Tibial nerve (tissue), 3 donors: ENCODE measurements around the gene SLC36A4.

ENCODE experiments used
- POLR2A ChIP-seq, 2 donors: fragments of 450-650 bp; IDR thresholded peaks; one replicate each; pipeline ENCODE4 v1.6.1; 2017; ENCODE audit warnings: antibody characterized with exemption in 2 of 2, mild to moderate bottlenecking in 2 of 2, moderate library complexity in 2 of 2
- TF ChIP-seq, protein P1 (sequence below), 5 experiments: fragments of 200-600 bp in 3 of 5; fragments of 450-650 bp in 2 of 5; sonication (generic) in 3 of 5; IDR thresholded peaks; one replicate each; pipeline ENCODE4 v1.5.1; 2016 to 2019; ENCODE audit warnings: antibody characterized with exemption in 5 of 5, mild to moderate bottlenecking in 3 of 5, moderate library complexity in 2 of 5

DNA sequence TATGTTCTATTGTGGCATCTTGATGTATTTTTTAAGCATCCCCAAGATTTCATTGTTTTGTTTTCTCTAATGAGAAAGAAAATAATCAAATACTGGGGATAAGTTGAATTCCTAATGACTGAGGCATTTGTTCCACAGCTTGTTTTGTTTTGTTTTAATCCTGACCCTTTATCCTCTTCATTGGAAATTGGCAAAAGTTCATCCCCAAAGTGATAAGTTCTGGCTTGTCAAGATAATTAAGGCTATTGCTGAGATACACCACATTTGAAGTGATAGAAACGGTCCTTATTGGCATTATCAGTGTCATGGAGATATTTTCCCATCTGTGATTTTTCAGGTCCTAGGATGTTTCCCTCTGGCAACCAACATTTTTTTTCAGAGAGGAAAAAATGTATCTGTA lies 65.0 kb downstream of the SLC36A4 start:
- TF ChIP-seq, protein P1, sequence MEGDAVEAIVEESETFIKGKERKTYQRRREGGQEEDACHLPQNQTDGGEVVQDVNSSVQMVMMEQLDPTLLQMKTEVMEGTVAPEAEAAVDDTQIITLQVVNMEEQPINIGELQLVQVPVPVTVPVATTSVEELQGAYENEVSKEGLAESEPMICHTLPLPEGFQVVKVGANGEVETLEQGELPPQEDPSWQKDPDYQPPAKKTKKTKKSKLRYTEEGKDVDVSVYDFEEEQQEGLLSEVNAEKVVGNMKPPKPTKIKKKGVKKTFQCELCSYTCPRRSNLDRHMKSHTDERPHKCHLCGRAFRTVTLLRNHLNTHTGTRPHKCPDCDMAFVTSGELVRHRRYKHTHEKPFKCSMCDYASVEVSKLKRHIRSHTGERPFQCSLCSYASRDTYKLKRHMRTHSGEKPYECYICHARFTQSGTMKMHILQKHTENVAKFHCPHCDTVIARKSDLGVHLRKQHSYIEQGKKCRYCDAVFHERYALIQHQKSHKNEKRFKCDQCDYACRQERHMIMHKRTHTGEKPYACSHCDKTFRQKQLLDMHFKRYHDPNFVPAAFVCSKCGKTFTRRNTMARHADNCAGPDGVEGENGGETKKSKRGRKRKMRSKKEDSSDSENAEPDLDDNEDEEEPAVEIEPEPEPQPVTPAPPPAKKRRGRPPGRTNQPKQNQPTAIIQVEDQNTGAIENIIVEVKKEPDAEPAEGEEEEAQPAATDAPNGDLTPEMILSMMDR (IDR thresholded peaks at IDR 0.05), result no peak
- TF ChIP-seq POLR2A (IDR thresholded peaks at IDR 0.05), result no peak
